Endothelial cell of umbilical vein (primary cell): Measurements from ENCODE around the gene UPK3A. TPM values are rescaled to one million over a fixed set of nuclear protein-coding genes. Genes with fewer than 3 reads are reported as not detected.

ENCODE experiments used
- BruUV-seq: library from RNA; stranded (reverse); fragments of 400-500 nt; replicated peaks from 2 replicates; lab custom pipeline; 2021; lab: Mats Ljungman, UMichigan
- CTCF ChIA-PET: fragments of 300-600, 350-600 bp; sonication (Branson Sonifier 250); formaldehyde crosslinking; loops from one replicate; lab custom pipeline; 2021; ENCODE audit warnings: antibody characterized with exemption, inconsistent platforms; lab: Charles Lee
- POLR2A ChIA-PET: fragments of 300-600, 350-600 bp; sonication (Branson Sonifier 250); formaldehyde crosslinking; loops from one replicate; lab custom pipeline; 2021; ENCODE audit warnings: antibody characterized with exemption, inconsistent platforms; lab: Charles Lee
- DNase-seq: peaks from one replicate; pipeline ENCODE4 v3.0.0-alpha.2; 2011; ENCODE audit warnings: low read depth, low spot score
- FAIRE-seq: peaks from 2 replicates; lab custom pipeline; 2011; peaks lifted over from hg19 to GRCh38; lab: Jason Lieb, UNC
- H2AFZ ChIP-seq: 2 replicates; pipeline ENCODE4 v1.6.0; 2012; ENCODE audit warnings: low read depth, low read length, control low read depth, inconsistent platforms
- H3K27ac ChIP-seq: 2 replicates; pipeline ENCODE4 v1.5.1; 2011; ENCODE audit warnings: low read depth, mild to moderate bottlenecking, control low read depth, low read length, moderate library complexity; ENCODE audit not compliant: insufficient read depth
- H3K27me3 ChIP-seq, 2 experiments: 2 replicates each; pipeline versions ENCODE4 v1.6.0 to v1.6.1; 2011; ENCODE audit warnings: low read length in 2 of 2, mixed read lengths in 1 of 2; ENCODE audit not compliant: control insufficient read depth in 2 of 2, insufficient read depth in 2 of 2
- H3K36me3 ChIP-seq, 2 experiments: 2 replicates in 1 of 2; 3 replicates in 1 of 2; pipeline ENCODE4 v1.5.1; 2011; ENCODE audit warnings: low read length in 2 of 2, mild to moderate bottlenecking in 1 of 2, moderate library complexity in 1 of 2; ENCODE audit not compliant: control insufficient read depth in 2 of 2, insufficient read depth in 2 of 2; ENCODE audit errors: extremely low read depth in 1 of 2
- H3K4me1 ChIP-seq: 3 replicates; pipeline ENCODE4 v1.5.1; 2011; ENCODE audit warnings: mild to moderate bottlenecking, low read length; ENCODE audit not compliant: control insufficient read depth, insufficient read depth; ENCODE audit errors: extremely low read depth
- H3K4me2 ChIP-seq: 2 replicates; pipeline ENCODE4 v1.6.1; 2011; ENCODE audit warnings: low read length, control low read depth, mixed read lengths; ENCODE audit not compliant: insufficient read depth
- H3K4me3 ChIP-seq, 3 experiments: fragments of 200-600 bp in 1 of 3; sonication (generic), shearing (Covaris generic) in 1 of 3; replicated peaks in 1 of 3; 2 replicates each; pipeline ENCODE4 v1.5.1; 2011 to 2016; ENCODE audit warnings: control low read depth in 3 of 3, low read length in 3 of 3, mild to moderate bottlenecking in 2 of 3, inconsistent platforms in 1 of 3, low read depth in 1 of 3, moderate library complexity in 1 of 3; ENCODE audit not compliant: insufficient read depth in 1 of 3
- H3K79me2 ChIP-seq: 2 replicates; pipeline ENCODE4 v1.6.0; 2012; ENCODE audit warnings: low read length, inconsistent platforms; ENCODE audit not compliant: control insufficient read depth, insufficient read depth
- H3K9ac ChIP-seq: replicated peaks from 2 replicates; pipeline ENCODE3; 2011; ENCODE audit warnings: low read length, control low read depth; ENCODE audit not compliant: insufficient read depth; ENCODE audit errors: extremely low read depth
- H3K9me1 ChIP-seq: replicated peaks from 3 replicates; pipeline ENCODE4 v1.6.0; 2011; ENCODE audit warnings: mild to moderate bottlenecking, low read length; ENCODE audit not compliant: control insufficient read depth, insufficient read depth; ENCODE audit errors: extremely low read depth
- H3K9me3 ChIP-seq: replicated peaks from 2 replicates; pipeline ENCODE4 v1.5.1; 2012; ENCODE audit warnings: low read length, inconsistent platforms; ENCODE audit not compliant: control insufficient read depth, insufficient read depth
- H4K20me1 ChIP-seq: replicated peaks from 2 replicates; pipeline ENCODE3; 2011; ENCODE audit warnings: mild to moderate bottlenecking, low read length; ENCODE audit not compliant: control insufficient read depth, insufficient read depth; ENCODE audit errors: extremely low read depth
- EZH2 ChIP-seq: IDR thresholded peaks from 2 replicates; pipeline ENCODE4 v1.6.1; 2012; ENCODE audit warnings: borderline replicate concordance, low read depth, mild to moderate bottlenecking, moderate library complexity, low read length, inconsistent platforms; ENCODE audit not compliant: severe bottlenecking
- FOS ChIP-seq: IDR thresholded peaks from 2 replicates; pipeline ENCODE4 v1.6.1; 2011; ENCODE audit warnings: mild to moderate bottlenecking, low read length, moderate library complexity, borderline replicate concordance; ENCODE audit not compliant: insufficient read depth
- GATA2 ChIP-seq: IDR thresholded peaks from 2 replicates; pipeline ENCODE4 v1.7.0; 2011; ENCODE audit warnings: low read depth, mild to moderate bottlenecking, moderate library complexity, mixed read lengths, low read length; ENCODE audit not compliant: insufficient read length, insufficient read depth
- JUN ChIP-seq: IDR thresholded peaks from 2 replicates; pipeline ENCODE4 v1.6.1; 2011; ENCODE audit warnings: borderline replicate concordance, low read depth; ENCODE audit not compliant: insufficient read length, insufficient read depth
- MYC ChIP-seq: IDR thresholded peaks from one replicate; pipeline ENCODE4 v1.6.1; 2011; ENCODE audit warnings: mild to moderate bottlenecking, low read depth, low read length
- POLR2A ChIP-seq: IDR thresholded peaks from 2 replicates; pipeline ENCODE4 v1.6.1; 2012; ENCODE audit warnings: low read depth, mild to moderate bottlenecking, control low read depth, low read length
- POLR2AphosphoS5 ChIP-seq: IDR thresholded peaks from 2 replicates; pipeline ENCODE4 v1.6.1; 2012; ENCODE audit warnings: low read depth, mild to moderate bottlenecking, control low read depth, low read length, moderate library complexity; ENCODE audit not compliant: insufficient read depth
- dilution Hi-C: fragments of 300-500 bp; cut with MboI; formaldehyde crosslinking; loops from one replicate; pipeline ENCODE4 v1.15.0; 2019; ENCODE audit warnings: low sequenced_read_pairs; ENCODE audit not compliant: extremely low pct_ligation_motif_present
- intact Hi-C: fragments of 100-400 bp; cut with micrococcal nuclease; formaldehyde crosslinking; loops from one replicate; pipeline ENCODE4 v1.10.0; 2022
- polyA plus RNA-seq, 4 experiments: library from polyadenylated mRNA; depleted of rRNA in 3 of 4; stranded (reverse) in 3 of 4; unstranded in 1 of 4; fragments of >200 nt; gene quantifications; 2 replicates each; pipeline versions ENCODE4 v1.2.1 to v1.2.3, GENCODE V29; 2011 to 2012; ENCODE audit warnings: missing spikeins in 1 of 4
- total RNA-seq: library from RNA; stranded (reverse); gene quantifications from 2 replicates; pipeline ENCODE4 v1.2.3, GENCODE V29; 2021
- TF ChIP-seq, protein P1 (sequence below), 2 donors: IDR thresholded peaks; 1 replicate in 1 of 2; 2 replicates in 1 of 2; pipeline ENCODE4 v1.5.1; 2011; ENCODE audit warnings: low read length in 2 of 2, mild to moderate bottlenecking in 2 of 2, moderate library complexity in 2 of 2, control low read depth in 1 of 2, inconsistent platforms in 1 of 2, low read depth in 1 of 2; ENCODE audit not compliant: insufficient read depth in 1 of 2; ENCODE audit errors: extremely low read depth in 1 of 2
- TF ChIP-seq, protein P2 (sequence below): IDR thresholded peaks from 2 replicates; pipeline ENCODE4 v1.6.1; 2011; ENCODE audit not compliant: insufficient read depth, insufficient read length

The UPK3A gene
- total and polyA plus RNA-seq, 2 donors (not counting 3 experiments of a cell fraction or from before 2014, with no cell fraction given), result not detected

DNA sequence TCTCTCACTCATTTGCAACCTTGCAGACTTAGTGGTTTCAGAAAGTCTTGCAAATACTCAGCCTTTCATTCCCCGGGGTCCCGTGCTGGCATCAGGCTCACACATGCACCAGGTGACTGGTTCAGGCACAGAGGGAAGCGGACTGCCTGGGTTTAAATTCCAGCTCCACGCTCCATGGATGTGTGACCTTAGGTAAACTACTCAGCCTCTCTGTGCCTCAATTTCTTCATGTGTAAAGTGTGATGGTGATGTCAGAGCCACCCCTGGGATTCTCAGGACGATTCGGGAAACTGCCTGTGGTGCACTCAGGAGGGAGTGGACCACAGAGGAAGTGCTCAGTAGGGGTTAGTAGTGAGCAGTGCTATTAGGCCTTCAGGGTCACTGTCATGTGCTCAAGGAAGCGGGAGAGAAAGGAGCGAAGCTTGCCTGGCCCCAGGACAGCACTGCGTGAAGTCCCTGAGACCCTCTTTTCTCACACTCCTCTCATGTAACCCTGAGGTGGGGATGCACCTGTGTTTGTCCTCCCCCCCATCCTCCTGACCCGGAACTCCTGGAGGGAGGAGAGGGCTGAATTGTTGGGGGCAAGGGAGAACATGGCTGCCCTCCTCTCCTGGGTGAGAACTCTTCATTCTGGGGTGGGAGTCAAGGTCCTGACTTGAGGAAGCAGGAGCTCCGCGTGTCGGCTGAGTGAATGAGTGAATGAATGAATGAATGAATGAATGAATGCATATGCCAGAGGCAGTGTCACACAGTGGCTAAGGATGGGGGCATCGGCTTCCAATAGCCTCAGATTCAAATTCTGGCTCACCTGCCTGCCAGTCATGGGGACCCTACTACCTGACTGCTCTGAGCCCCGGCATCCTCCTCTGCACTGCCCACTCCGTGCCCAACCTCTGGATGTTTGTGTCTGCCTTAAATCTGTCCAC is 14.4 kb upstream of the UPK3A start:
- intact Hi-C loops (no loop called here), dilution Hi-C loops (loop anchor here (10.0 kb wide), 1 partner anchor 104 kb away; no protein-coding TSS in a partner anchor)
- Histone ChIP-seq H3K79me2 (no peaks in the 10 kb centered on the region), H3K36me3 (no peaks in the 10 kb centered on the region), H4K20me1 (no peaks in the 10 kb centered on the region), H3K4me3 (no peak overlapping the region), H3K4me2 (no peak overlapping the region), H3K9me3 (no peaks in the 10 kb centered on the region), H3K9ac (no peak overlapping the region), H3K27me3 (peaks cover 4 to 12% of the 10 kb centered on the region in 2 experiments), H3K9me1 (no peaks in the 10 kb centered on the region), H2AFZ (no peak overlapping the region), H3K4me1 (peaks cover 6% of the 10 kb centered on the region), H3K27ac (no peak overlapping the region)
- ChIA-PET POLR2A (no interaction called here), CTCF (interaction anchor here (0.7 to 2.4 kb wide), 3 partner anchors 47 to 284 kb away, joined by 3 to 5 read pairs (median 4); no protein-coding TSS in a partner anchor)
- no TSS peak for BruUV-seq
- TF ChIP-seq EZH2 (no peak), POLR2A (no peak), GATA2 (no peak), POLR2AphosphoS5 (no peak), MYC (no peak), FOS (no peak), JUN (no peak)
- TF ChIP-seq, protein P1, sequence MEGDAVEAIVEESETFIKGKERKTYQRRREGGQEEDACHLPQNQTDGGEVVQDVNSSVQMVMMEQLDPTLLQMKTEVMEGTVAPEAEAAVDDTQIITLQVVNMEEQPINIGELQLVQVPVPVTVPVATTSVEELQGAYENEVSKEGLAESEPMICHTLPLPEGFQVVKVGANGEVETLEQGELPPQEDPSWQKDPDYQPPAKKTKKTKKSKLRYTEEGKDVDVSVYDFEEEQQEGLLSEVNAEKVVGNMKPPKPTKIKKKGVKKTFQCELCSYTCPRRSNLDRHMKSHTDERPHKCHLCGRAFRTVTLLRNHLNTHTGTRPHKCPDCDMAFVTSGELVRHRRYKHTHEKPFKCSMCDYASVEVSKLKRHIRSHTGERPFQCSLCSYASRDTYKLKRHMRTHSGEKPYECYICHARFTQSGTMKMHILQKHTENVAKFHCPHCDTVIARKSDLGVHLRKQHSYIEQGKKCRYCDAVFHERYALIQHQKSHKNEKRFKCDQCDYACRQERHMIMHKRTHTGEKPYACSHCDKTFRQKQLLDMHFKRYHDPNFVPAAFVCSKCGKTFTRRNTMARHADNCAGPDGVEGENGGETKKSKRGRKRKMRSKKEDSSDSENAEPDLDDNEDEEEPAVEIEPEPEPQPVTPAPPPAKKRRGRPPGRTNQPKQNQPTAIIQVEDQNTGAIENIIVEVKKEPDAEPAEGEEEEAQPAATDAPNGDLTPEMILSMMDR (IDR thresholded peaks at IDR 0.05; ENCODE audit: extremely low read depth in 1 of 2, insufficient read depth in 1 of 2, low read depth in 1 of 2, low read length in 2 of 2), result no peak
- TF ChIP-seq, protein P2, sequence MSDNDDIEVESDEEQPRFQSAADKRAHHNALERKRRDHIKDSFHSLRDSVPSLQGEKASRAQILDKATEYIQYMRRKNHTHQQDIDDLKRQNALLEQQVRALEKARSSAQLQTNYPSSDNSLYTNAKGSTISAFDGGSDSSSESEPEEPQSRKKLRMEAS, result no peak
- FAIRE-seq (no peak), DNase-seq (no peak)
